Loucy (cell line): Measurements from ENCODE around the gene SLC38A9.

Source experiments
- EZH2phosphoT487 ChIP-seq: fragments of 200-600 bp; IDR thresholded peaks from 2 replicates; pipeline ENCODE4 v1.6.1; 2018; ENCODE audit warnings: antibody characterized with exemption, mild to moderate bottlenecking, moderate library complexity, borderline replicate concordance
- TF ChIP-seq, protein P1 (sequence below): fragments of 200-600 bp; sonication (generic); conservative IDR thresholded peaks from 2 replicates; pipeline ENCODE4 v1.5.1; 2014; ENCODE audit warnings: mild to moderate bottlenecking, antibody characterized with exemption, low read length

DNA sequence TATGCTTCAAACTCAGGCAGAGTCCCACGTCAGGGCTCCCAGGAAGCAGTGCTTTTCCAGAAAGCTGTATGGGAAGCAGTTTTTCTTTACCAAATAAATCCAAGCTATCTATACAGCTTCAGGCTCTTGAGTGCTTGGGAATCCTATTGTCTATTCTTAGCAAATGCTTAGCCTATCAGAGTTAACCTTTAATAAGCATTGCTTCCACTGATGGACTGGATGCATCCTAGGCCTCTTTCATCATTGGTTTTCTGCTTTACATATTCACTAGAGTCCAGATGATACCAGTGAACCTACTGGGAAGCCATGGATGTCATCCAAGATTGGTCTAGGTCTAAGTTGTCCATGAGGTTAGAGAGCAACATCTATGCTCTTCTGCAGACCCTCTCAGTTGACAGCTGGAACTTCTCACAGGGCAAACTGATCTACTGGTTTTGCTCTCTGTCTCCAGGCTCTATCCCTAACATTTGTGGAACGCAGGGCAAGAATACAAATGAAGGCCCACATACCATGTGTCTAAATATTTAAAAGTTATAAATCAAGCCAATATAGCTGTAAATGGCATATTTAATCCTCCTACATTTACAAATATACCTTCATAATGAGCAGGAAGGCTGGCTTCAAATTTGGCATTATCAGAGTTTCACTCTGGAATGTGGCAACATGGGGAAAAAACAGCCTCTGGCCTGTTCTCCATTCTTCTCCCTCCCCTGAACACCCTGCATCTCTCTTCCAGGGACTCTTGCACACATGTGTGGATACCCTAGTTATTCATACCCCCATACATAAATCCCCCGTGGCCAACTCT lies 127.5 kb downstream of the SLC38A9 start:
- TF ChIP-seq, protein P1, sequence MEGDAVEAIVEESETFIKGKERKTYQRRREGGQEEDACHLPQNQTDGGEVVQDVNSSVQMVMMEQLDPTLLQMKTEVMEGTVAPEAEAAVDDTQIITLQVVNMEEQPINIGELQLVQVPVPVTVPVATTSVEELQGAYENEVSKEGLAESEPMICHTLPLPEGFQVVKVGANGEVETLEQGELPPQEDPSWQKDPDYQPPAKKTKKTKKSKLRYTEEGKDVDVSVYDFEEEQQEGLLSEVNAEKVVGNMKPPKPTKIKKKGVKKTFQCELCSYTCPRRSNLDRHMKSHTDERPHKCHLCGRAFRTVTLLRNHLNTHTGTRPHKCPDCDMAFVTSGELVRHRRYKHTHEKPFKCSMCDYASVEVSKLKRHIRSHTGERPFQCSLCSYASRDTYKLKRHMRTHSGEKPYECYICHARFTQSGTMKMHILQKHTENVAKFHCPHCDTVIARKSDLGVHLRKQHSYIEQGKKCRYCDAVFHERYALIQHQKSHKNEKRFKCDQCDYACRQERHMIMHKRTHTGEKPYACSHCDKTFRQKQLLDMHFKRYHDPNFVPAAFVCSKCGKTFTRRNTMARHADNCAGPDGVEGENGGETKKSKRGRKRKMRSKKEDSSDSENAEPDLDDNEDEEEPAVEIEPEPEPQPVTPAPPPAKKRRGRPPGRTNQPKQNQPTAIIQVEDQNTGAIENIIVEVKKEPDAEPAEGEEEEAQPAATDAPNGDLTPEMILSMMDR, result no peak
- no peak for TF ChIP-seq EZH2phosphoT487
